Right lung (tissue), 5 donors: ENCODE measurements around the gene AMOTL2. TPM values are rescaled to one million over a fixed set of nuclear protein-coding genes. Genes with fewer than 3 reads are reported as not detected.

Source experiments
- DNase-seq, 2 donors: peaks; one replicate each; pipeline ENCODE4 v3.0.0-alpha.2; 2013
- polyA plus RNA-seq, 5 donors: library from polyadenylated mRNA; unstranded; fragments of 120-200 nt; gene quantifications; one replicate each; pipeline versions ENCODE4 v1.2.1 to v1.2.3, GENCODE V29; 2013; ENCODE audit warnings: inconsistent platforms in 1 of 5, low replicate concordance in 1 of 5; ENCODE audit not compliant: insufficient read length in 5 of 5, insufficient read depth in 1 of 5

Gene AMOTL2
- polyA plus RNA-seq, 5 donors, result 25.8 to 48.8 (median 38.0) TPM

GRCh38 chr3:134337071-134337482, 37.2 kb downstream of the AMOTL2 start:
- no peak for DNase-seq

- no peak for DNase-seq
Observed at GRCh38 chr3:134336587-134336986, 37.7 kb downstream of the AMOTL2 start.

- DNase-seq, result no peak
Observed at GRCh38 chr3:134334901-134335280, 39.4 kb downstream of the AMOTL2 start.

- no peak for DNase-seq
Observed at GRCh38 chr3:134334231-134334900, 39.9 kb downstream of the AMOTL2 start.

- no peak for DNase-seq
Observed at GRCh38 chr3:134333522-134334181, 40.6 kb downstream of the AMOTL2 start.

- DNase-seq, result no peak
Observed at GRCh38 chr3:134332344-134332743, 41.9 kb downstream of the AMOTL2 start.

GRCh38 chr3:134331811-134332199, 42.4 kb downstream of the AMOTL2 start:
- DNase-seq, result no peak

- no peak for DNase-seq
Observed at GRCh38 chr3:134330883-134331810, 43.1 kb downstream of the AMOTL2 start.

GRCh38 chr3:134328846-134329245, 45.4 kb downstream of the AMOTL2 start:
- no peak for DNase-seq

- DNase-seq, result no peak
Observed at GRCh38 chr3:134328147-134328591, 46.1 kb downstream of the AMOTL2 start.

GRCh38 chr3:134327594-134327975, 46.7 kb downstream of the AMOTL2 start:
- no peak for DNase-seq

- no peak for DNase-seq
Observed at GRCh38 chr3:134326760-134327593, 47.3 kb downstream of the AMOTL2 start.

- DNase-seq, result no peak
Observed at GRCh38 chr3:134326126-134326525, 48.1 kb downstream of the AMOTL2 start.

- no peak for DNase-seq
Observed at GRCh38 chr3:134325706-134326105, 48.5 kb downstream of the AMOTL2 start.

- no peak for DNase-seq
Observed at GRCh38 chr3:134325061-134325705, 49.1 kb downstream of the AMOTL2 start.

- DNase-seq, result no peak
Observed at GRCh38 chr3:134323966-134324962, 50.0 kb downstream of the AMOTL2 start.

- DNase-seq, result no peak
Observed at GRCh38 chr3:134322286-134322685, 52.0 kb downstream of the AMOTL2 start.

GRCh38 chr3:134320749-134321148, 53.5 kb downstream of the AMOTL2 start:
- DNase-seq, result no peak

GRCh38 chr3:134319931-134320330, 54.3 kb downstream of the AMOTL2 start:
- DNase-seq, result no peak

- no peak for DNase-seq
Observed at GRCh38 chr3:134318166-134318565, 56.1 kb downstream of the AMOTL2 start.
